ENCODE measurements around the gene FCGR3B.
"Not testable (repeated sequence)": the region's sequence is repeated elsewhere in the genome, so short reads cannot be mapped to it uniquely, and the experiment has no call there.

- not testable (repeated sequence) for TF ChIP-seq EZH2 (IDR thresholded peaks at IDR 0.05); POLR2AphosphoS5 (IDR thresholded peaks at IDR 0.05; ENCODE audit: borderline replicate concordance, low read depth, low read length)
These were observed 30.8 kb upstream of the FCGR3B start for GRCh38 chr1:161661660-161662311.
